GM18873 (cell line): Measurements from ENCODE around the gene REG4.
"Not testable (repeated sequence)": the region's sequence is repeated elsewhere in the genome, so short reads cannot be mapped to it uniquely, and the experiment has no call there.

Source experiments
- ATAC-seq: cut with Tn5 transposase; IDR thresholded peaks from one replicate; pipeline ENCODE4 v1.9.1; 2021; ENCODE audit warnings: mild to moderate bottlenecking, moderate library complexity, moderate number of reproducible peaks; ENCODE audit not compliant: unreplicated experiment, low FRiP score

REG4 gene

DNA sequence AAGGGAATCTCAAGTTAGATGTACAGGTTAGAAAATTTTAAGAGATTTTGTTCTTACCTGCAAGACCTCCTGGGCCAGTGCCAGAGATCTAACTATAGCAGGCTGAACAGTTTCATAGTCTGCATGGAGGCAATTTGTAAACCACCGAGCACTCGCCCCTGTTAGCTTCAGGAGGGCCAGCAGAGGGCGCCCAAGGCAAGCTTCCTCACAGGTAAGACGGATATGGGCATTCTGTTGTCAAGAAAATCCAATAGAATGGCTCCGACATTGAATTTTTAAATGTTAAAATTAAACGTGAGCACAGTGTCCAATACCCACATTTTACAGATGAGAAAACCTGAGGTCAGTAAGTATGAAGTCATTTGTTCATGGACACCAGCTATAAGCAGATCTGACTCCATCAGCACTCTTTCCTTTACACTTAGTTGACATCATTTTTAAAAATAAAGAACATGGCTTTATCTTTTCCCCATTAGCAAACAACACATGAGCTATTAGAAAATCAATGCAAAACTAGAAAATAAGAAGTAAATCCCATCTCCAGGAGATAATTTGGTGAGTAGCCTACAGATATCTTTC lies 2.2 kb downstream of the REG4 start:
- ATAC-seq, result no peak

DNA sequence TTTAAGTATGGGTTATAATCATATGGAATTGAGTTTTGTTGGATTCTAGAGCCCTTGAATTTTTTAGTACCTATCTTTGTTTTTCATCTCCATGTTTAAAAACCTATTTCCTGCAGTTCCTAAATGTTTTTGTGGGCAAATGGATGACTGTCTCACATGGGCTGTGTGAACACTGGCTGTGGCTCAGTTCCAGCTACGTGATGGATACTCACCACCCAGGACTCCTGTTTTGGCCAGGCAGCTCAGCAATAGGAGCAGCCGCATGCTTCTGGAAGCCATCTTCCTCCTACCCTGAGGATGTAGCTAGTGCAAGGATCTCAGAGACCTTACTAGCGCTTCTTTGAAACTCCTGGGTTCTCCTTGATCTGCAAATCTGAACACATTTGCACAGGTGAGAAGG lies 2.8 kb downstream of the REG4 start:
- no peak for ATAC-seq

DNA sequence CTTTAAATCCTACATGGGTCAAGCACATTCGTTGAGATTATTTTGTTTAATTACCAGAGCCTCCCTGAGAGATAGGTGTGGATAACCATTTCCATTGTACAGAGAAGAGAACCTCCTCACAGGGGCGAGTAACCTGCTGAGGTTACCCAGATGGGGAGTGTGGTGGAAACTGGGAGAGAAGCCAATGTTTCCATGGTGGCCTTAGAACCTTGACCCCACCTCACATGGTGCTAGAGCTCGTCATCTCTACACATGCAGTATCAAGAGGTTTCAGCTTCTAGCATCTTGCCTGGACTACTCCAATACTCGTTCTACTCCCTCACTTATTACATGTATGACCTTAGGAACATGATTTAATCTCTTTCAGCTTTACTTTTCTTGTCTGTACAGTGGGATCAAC lies 4.8 kb downstream of the REG4 start:
- ATAC-seq, result no peak

DNA sequence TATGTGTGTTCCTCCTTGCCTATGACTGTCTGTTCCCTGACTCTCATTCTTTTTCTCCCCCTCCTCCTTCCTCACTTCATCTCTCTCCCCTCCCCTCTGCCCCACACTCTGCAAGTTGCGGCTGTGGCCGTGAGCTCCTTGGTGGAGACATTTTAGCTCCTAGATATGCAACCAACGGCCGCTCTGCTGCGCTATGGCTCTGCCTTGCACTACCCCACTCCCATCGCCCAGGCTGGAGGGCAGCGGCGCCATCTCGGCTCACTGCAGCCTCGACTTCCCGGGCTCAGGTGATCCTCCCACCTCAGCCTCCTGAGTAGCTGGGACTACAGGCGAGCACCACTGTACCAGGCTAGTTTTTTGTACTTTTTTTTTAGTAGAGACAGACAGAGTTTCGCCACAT lies 5.5 kb downstream of the REG4 start:
- no peak for ATAC-seq

DNA sequence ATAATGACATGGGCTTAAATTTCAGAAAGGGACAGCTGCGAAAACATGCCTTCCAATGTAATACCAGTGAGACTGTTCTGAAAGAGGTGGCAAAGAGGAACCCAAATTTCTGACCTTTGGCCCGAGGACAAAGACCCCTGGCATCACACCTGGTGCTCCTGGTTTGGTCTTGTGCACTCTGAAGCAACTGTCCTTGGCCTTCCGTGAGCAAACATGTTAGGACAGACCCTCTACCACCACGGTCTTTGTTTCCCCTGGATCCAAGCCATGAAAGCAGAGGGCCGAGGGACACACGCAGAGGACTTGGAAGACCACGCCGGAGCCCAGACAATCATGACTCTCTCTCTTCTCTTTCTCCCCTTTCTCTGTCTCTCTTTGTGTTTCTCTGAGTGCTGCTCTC lies 6.0 kb downstream of the REG4 start:
- no peak for ATAC-seq

DNA sequence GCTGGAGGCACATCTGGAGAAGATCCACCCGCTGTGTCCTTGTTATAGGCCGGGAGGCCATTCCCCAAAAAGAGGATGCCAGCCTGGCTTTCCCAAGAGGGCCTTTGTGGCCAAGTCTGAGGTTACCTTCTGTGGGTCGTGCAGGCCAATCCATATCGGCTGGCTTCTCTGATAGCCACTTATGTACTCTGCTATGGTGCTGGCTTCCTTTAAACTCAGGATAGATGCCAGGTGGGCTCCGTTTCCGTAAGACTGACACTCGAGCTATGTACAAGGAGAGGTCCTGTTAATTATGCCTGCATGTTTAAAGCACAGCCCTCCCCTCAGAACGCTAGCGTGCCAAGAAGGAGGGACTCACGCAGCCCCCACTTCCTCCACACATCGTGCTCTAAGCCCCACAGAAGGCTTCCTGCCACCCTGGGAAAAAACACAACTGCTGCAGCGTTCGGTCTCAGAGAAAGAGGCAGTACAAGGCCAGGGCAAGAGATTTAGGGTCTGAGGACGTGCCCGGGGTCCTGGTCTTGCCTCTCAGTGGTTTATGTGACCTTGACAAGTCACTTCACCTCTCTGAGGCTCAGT lies 11.6 kb downstream of the REG4 start:
- ATAC-seq, result no peak

DNA sequence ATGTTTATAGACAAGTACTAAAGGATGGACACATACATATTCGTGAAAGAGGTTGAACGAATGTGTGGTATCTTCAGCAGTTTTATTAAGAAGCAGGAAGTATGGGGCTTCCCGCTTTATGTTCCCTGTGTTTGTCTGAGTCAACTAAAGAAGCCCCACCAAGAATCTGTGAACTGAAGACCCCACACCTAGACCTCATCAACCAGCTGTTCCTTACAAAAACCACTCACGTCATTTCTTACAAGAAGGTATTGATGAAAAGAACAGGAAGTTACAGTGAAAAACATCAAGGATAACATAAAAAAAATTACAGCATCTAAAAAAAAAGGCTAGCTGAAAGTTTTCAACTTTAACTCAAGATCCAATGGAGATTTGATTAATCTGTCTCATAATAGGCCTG lies 12.3 kb downstream of the REG4 start:
- ATAC-seq, result no peak

DNA sequence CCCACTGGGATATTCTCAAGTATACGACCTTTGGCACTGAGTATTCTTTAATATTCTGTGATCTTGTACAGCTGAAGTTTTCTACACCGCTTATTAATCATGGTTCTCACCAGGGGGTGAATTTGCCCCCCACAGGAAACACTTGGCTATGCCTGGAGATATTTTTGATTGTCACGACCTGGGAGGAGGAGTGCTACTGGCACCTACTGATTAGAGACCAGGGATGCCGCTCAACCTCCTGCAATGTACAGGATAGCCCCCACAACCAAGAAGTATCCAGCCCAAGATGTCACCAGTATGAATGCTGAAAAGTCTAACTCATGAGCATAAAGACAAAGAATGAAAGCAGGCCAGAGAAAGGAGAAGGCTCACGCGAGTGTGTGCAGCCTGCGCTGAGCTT lies 13.7 kb downstream of the REG4 start:
- ATAC-seq, result no peak

DNA sequence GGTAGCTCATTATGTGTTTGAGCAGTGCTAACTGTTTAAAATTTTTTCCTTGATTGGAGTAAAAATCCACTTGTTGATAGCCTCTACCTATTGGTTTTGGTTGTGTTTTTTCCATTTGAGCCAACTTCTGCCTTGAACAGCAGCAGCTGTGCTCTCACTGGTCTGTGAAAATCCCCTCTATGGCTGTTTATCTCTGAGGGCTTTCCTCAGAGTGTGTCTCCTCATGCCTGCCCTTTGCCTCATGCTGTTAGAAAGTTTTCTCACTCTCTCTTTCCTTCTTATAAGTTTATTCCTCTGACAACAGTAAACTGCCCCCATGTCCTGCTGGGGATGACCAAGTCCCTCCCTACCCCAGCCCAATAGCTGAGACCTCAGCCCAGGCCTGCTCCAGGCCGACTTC lies 14.1 kb downstream of the REG4 start:
- no peak for ATAC-seq

DNA sequence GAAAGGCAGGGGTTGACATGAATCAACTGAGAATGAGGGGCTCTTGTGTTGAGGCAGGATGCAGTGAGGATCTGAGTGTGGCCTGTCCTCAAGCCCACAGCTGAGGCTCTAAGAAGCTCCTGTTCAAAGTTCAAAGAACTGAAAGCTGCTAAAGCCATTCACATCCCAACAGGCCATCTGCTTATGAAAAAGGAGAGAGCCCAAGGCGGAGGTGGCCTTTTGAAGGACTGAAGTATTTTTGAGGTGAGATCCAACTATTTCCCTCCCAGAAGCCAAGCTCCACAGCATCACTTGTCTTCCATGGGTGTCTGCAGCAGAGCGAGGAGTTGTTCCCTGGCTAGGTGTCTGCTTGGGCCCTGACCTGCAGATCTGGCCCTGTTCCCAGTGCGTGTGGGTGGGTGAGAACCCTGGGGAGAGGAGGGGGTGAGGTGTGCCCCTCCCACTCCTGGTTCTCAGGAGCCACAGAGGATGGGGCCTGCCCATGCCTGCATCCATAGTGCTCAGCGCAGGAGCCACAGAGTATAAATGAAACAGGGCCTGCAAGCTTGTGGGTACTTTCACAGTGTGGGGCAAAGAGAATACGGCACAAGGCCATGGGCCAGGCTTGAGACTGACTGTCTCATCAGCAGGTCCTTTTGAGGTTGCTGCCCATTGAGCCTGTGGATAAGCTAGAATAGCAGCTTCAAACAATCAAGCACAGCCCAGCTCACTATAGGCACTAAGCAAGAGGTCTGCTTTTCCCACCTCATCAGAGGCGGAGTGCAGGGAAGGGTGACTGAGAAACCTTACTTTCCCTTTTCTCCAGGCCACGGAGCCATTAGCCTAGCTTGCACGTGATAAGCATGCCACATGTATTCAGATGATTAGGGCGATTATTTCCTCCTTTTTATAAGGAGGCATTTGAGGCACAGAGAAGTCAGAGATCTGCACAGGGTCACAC lies 15.7 kb downstream of the REG4 start:
- no peak for ATAC-seq

DNA sequence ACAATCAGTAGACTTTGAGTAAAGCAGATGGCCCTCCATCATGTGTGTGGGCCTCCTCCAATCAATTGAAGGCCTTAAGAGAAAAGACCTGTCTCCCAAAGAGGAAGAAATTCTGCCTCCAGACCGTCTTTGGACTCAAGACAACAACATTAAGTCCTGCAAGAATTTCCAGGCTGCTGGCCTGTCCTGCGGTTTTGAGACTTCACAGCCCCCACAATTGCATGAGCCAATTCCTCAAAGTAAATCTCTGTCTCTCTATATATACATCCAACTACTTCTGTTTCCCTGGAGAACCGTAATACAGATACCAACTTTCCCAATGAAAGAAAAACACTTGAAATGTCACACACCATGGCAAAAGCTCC lies 16.4 kb downstream of the REG4 start:
- no peak for ATAC-seq

DNA sequence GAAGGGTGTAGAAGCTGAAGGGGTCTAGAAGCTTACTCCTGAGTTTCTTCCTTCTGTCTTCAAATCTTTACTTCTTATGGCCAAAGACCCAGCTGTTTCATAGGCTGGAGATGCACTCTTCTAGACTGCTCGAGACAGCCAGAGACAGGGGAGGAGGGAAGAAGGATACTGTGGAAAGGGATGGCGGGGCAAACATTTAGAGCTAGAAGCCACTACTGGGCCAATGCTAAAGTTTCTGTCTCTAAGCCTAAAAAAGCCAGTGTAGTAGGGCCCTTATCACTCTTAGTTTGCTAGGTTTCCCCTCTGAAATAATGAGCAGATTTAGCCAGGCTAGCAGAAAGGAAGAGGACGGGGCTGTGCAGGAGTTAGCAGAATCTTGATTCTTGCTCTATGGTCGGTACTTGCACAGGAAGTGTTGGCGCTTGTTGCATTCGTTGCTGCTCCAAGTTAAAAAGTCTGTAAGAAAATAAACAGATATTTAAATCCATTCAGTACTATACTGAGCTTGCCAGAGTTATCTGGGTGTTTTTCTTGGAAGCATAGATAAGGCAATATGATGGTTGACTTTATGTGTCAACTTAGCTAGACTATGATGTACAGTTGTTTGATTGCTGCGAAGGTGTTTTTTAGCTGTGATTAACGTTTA lies 16.9 kb downstream of the REG4 start:
- ATAC-seq, result no peak

DNA sequence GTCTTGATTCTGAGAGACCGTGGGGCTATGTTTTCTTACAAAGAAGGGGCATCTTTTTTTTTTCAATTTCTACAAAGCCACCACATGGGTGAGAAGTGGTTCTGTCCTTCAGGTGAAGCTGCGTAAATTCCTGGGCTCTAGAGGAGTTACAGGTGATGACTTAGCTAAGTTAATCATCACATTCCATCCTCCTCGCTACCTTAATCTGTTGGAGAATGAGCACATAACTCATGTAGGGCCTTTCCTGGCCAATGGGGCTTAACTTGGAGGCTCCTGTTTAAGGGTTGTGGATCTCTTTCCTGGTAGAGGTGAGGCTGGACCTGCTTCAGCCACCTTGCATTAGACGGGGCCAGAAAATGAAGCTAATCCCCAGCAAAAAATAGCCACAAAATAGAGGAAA lies 19.9 kb downstream of the REG4 start:
- ATAC-seq, result no peak

DNA sequence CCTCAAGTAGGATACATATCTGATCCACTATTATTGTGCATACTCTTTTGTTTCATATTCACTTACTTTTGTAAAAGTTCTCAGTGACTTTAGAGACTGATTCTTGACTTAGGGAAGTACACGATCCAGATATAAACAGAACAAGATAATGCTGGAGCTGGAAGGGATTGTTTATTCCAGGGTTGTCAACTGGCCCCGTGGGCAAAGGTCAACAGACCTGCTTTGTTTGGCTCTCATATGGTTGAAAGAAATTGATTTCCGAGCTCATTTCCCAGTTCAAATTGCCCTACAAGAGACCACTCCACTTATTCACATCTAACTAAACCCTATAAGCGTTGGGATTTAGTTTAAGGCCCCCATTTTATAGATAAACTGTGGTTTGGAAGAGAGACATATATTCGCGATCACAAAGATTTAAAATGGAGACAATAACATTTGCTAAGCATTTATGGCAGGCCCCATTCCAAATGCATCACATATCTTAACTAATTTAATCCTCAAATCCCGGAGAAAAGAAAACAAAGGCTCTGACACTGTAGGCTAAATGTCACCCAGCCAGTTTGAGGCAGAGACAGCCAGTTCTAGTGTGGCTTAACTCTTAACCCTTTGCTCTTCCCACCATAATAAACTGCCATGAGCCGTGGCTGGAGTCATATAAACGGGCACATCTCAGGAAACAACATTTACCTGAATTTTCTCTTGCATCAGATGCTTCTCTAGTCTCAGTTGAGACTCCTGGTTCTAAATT lies 20.6 kb downstream of the REG4 start:
- ATAC-seq, result no peak

DNA sequence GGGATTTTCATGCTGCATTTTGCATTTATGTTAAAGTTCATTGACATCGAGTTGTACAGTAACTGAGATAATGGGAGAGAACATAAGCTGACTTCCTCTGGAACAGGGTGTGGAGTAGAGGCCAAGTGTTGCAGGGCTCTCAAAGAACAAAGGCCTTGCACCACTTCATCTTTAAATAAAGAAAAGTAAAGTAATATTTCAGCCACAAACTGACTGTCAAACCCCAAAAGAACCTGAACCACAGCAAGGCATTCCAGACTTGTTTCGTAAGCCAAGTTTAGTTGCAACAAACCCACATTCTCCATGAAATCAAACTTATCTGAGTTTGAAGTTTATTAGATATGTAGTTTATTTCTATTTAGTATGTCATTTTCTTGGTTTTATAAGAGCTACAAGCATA lies 23.5 kb downstream of the REG4 start:
- no peak for ATAC-seq

DNA sequence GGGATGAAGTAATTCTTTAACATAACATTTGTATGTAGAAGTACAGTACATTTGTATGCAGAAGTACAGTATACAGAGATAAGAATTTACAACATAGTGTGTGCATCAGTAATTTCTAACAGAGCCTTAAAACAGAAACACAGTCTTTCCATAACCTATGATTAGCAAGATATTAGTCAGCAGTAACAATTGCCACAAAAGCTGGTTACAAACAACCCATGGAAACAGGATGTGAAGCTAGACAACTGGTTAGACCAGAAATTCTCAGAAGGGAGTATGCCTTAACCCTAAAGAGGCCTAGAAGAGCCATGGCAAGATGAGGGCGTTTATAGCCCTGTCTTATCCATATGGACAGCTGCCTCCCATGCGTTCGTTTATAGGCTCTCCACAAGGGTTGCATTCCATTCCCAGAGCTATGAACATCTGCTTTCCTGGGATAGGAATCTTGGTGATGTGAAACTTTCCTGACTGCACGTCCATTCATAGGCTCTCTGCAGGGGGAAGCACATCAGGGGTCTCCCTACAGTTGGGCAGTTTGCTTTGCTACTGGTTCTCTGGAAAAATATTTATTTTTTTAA lies 24.7 kb downstream of the REG4 start:
- not testable (repeated sequence) for ATAC-seq

DNA sequence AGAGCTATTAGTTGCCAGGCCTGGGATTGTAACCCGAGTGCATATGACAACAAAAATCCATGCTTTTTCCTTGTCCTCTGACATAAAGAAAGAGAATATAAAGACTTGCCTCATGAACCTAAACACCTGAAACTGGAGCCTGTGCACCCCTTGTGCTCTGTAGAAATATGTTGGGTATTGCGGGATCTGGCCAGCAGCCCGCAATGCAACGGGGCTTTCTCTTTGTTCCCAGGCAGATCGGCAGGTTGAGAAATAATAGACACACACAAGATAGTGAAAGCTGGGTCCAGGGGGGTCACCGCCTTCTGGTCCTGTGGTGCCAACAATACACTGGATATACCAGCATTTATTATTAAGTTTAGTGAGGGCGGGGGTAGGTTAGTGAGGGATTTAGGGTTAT lies 25.2 kb downstream of the REG4 start:
- ATAC-seq, result not testable (repeated sequence)

DNA sequence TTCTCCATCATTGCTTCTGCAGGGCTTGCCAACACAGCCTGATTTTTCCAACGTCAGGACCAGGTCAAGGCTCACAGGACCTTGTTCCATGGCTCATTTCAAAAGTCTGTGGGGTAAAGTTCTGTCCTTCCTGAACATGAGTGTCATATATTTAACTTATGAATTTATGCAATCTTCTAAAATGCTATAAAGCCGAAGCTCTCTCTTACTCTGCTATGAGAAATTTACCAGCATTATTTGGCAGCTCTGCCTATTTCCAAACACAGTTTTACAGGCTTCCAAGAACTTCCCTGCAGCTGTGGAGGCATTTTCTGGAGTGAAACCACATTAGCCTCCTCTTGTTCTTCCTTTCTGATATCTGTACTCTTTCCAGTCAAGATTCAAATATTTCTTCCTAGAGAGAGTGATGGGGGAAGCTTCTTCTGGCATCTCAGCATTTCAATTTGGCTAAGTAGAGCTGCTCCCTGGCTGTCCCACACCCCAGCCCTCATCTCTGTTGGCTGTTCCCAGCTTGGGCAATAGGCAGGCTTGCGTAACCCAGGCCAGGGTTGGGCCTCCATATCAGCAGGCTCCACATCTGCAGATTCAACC lies 27.0 kb downstream of the REG4 start:
- no peak for ATAC-seq

DNA sequence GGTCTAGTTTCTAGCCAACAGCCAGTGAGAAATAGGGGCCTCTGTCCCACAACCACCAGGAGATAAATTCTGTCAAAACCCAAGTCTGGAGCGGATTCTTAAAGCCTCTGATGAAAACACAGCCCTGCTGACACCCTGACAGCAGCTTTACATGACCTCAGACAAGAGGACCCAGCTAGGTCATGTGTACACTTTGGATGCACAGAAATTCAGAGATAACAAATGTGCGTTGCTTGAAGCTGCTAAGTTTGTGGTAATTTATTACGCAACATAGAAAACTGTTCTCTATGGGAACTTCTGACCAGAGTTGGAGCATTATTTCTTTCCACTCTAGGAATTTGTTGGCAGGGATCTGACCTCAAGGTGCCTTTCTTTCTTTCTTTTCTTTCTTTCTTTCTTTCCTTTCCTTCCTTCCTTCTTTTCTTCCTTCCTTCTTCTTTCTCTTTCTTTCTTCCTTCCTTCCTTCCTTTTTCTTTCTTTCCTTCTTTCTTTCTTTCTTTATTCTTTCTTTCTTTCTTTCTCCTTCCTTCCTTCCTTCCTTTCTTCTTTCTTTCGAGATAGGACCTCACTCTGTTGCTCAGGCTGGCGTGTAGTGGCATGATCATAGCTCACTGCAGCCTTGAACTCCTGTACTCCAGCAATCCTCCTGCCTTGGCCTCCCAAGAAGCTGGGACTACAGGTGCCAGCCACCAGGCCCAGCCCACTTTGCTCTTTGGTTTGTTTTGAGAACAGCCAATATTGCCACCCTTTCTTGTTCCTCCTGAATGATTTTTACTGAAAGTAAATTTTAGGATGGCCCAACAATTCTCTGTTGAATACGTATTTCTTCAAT lies 27.7 kb downstream of the REG4 start:
- ATAC-seq, result no peak
